ENCODE measurements around the gene SLC17A4. TPM values are rescaled to one million over a fixed set of nuclear protein-coding genes. Genes with fewer than 3 reads are reported as not detected.

Gene SLC17A4
- polyA plus RNA-seq, 1 donor from 2014 or later = 0.28 TPM

- Histone ChIP-seq H4K20me1 (ENCODE audit: insufficient read depth) (no peaks in the 10 kb centered on the region), H3K9me3 (ENCODE audit: low read length) (no peaks in the 10 kb centered on the region), H3K4me3 (ENCODE audit: low read length) (no peak overlapping the region), H3K27me3 (ENCODE audit: insufficient read depth, low read depth, low read length) (no peaks in the 10 kb centered on the region), H3K79me2 (replicated peaks; ENCODE audit: insufficient read depth, low read length) (no peaks in the 10 kb centered on the region), H3K27ac (ENCODE audit: low read length) (no peak overlapping the region), H3K9me2 (ENCODE audit: insufficient read depth, low read length) (no peaks in the 10 kb centered on the region), H3K9ac (ENCODE audit: low read length) (no peak overlapping the region), H3F3A (ENCODE audit: insufficient read depth, low read length, poor library complexity, severe bottlenecking) (no peaks in the 10 kb centered on the region), H3K4me2 (ENCODE audit: low read length) (no peak overlapping the region), H3K36me3 (ENCODE audit: insufficient read depth, low read length) (no peaks in the 10 kb centered on the region), H2AFZ (ENCODE audit: low read depth, low read length) (no peak overlapping the region)
- TF ChIP-seq CTCF (IDR thresholded peaks at IDR 0.05; ENCODE audit: poor library complexity, severe bottlenecking) (no peak), POLR2AphosphoS5 (IDR thresholded peaks at IDR 0.05) (no peak), MXI1 (conservative IDR thresholded peaks at IDR 0.05; ENCODE audit: poor library complexity, severe bottlenecking) (no peak), RAD21 (conservative IDR thresholded peaks at IDR 0.05) (no peak), EP300 (conservative IDR thresholded peaks at IDR 0.05; ENCODE audit: poor library complexity, severe bottlenecking) (no peak), SMC3 (conservative IDR thresholded peaks at IDR 0.05; ENCODE audit: poor library complexity) (no peak), EZH2 (IDR thresholded peaks at IDR 0.05; ENCODE audit: borderline replicate concordance, insufficient read depth, low read length, poor library complexity, severe bottlenecking) (no peak), REST (IDR thresholded peaks at IDR 0.05; ENCODE audit: borderline replicate concordance) (no peak), TAF1 (IDR thresholded peaks at IDR 0.05; ENCODE audit: low read depth) (no peak)
These were observed 14.0 kb downstream of the SLC17A4 start for GRCh38 chr6:25768566-25768965.

- Histone ChIP-seq H3K36me3 (ENCODE audit: insufficient read depth, low read length) (no peaks in the 10 kb centered on the region), H3K4me3 (ENCODE audit: low read length) (no peak overlapping the region), H3K27ac (ENCODE audit: low read length) (no peak overlapping the region), H3K9me3 (ENCODE audit: low read length) (no peaks in the 10 kb centered on the region), H4K20me1 (ENCODE audit: insufficient read depth) (no peaks in the 10 kb centered on the region), H3K9me2 (ENCODE audit: insufficient read depth, low read length) (no peaks in the 10 kb centered on the region), H3K27me3 (ENCODE audit: insufficient read depth, low read depth, low read length) (no peaks in the 10 kb centered on the region), H3K4me2 (ENCODE audit: low read length) (no peak overlapping the region), H3K9ac (ENCODE audit: low read length) (no peak overlapping the region), H3F3A (ENCODE audit: insufficient read depth, low read length, poor library complexity, severe bottlenecking) (no peaks in the 10 kb centered on the region), H2AFZ (ENCODE audit: low read depth, low read length) (no peak overlapping the region), H3K79me2 (replicated peaks; ENCODE audit: insufficient read depth, low read length) (no peaks in the 10 kb centered on the region)
- no peak for TF ChIP-seq SMC3 (conservative IDR thresholded peaks at IDR 0.05; ENCODE audit: poor library complexity)
- no peak for TF ChIP-seq EP300 (conservative IDR thresholded peaks at IDR 0.05; ENCODE audit: poor library complexity, severe bottlenecking)
- no peak for TF ChIP-seq CTCF (IDR thresholded peaks at IDR 0.05; ENCODE audit: poor library complexity, severe bottlenecking)
- TF ChIP-seq EZH2 (IDR thresholded peaks at IDR 0.05; ENCODE audit: borderline replicate concordance, insufficient read depth, low read length, poor library complexity, severe bottlenecking) = no peak
- TF ChIP-seq TAF1 (IDR thresholded peaks at IDR 0.05; ENCODE audit: low read depth) = no peak
- TF ChIP-seq RAD21 (conservative IDR thresholded peaks at IDR 0.05) = no peak
- no peak for TF ChIP-seq POLR2AphosphoS5 (IDR thresholded peaks at IDR 0.05)
- TF ChIP-seq MXI1 (conservative IDR thresholded peaks at IDR 0.05; ENCODE audit: poor library complexity, severe bottlenecking) = no peak
- no peak for TF ChIP-seq REST (IDR thresholded peaks at IDR 0.05; ENCODE audit: borderline replicate concordance)
These were observed 15.4 kb downstream of the SLC17A4 start for GRCh38 chr6:25769983-25770382.
